Activated T-cell treated with anti-CD3 and anti-CD28 coated beads for 48 hours (primary cell): ENCODE results near the gene GPS1.

Experiments used
- DNase-seq: peaks from one replicate; pipeline ENCODE4 v3.0.0-alpha.2; 2020; ENCODE audit warnings: low read depth

The GPS1 gene

GRCh38 chr17:82051776-82052637, at the start of gene GPS1, which contains the start of gene RFNG:
TSS of gene GPS1 (plus strand) at chr17:82051898. CDS start at chr17:82051932, 34 bp downstream.
TSS of gene RFNG (minus strand) at chr17:82051811. CDS start at chr17:82051766, 45 bp downstream.
- DNase-seq = peak; percentile 85

GRCh38 chr17:82003411-82004381, 48.0 kb upstream of the GPS1 start:
- DNase-seq = no peak

DNA sequence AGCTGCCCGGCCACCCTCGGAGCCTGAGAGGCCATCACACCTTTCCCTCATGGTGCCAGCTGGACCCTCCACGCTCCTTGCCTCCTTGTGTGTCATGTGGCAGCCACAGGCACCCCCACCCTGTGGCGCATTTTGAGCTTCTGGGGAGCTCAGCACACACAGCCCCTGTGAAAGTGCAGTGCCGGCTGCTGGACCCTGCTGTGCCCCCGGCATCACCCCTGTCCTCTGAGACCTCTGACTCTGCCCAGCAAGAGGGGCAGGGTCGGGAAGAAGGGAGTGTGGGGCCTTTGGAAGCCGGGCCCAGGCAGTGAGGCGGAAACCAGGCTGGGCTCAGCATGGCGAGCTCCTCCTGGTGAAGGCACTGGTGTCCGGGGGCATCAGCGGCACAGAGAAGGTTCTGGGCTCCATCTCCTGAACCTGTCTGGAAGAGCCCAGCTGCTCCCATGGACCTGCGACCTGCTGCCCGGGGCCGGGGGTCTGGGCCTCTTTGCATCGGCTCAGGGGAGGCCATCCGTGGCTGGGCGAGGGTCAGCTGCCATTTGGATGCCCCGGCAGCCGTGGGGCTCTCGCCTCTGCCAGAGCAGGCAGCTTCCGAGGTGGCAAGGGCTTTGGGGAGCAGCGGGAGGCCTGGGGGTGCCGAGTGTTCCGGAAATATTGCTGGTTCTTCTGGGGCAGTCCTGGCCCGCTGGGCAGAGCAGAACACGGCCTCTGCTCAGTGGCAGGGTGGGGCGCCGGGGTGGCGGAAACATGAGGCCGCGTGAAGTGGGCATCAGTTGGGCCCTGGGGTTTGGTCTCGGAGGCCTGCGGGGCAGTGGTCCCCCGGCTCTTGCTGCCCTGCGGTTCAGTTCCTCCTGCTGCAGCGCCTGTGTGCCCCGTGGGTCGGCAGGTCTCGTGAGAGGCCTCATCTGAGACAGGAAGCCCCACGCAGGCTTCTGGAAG, 46.9 kb upstream of the GPS1 start:
- DNase-seq = no peak

GRCh38 chr17:82005701-82006348, 45.9 kb upstream of the GPS1 start:
- DNase-seq = no peak

DNA sequence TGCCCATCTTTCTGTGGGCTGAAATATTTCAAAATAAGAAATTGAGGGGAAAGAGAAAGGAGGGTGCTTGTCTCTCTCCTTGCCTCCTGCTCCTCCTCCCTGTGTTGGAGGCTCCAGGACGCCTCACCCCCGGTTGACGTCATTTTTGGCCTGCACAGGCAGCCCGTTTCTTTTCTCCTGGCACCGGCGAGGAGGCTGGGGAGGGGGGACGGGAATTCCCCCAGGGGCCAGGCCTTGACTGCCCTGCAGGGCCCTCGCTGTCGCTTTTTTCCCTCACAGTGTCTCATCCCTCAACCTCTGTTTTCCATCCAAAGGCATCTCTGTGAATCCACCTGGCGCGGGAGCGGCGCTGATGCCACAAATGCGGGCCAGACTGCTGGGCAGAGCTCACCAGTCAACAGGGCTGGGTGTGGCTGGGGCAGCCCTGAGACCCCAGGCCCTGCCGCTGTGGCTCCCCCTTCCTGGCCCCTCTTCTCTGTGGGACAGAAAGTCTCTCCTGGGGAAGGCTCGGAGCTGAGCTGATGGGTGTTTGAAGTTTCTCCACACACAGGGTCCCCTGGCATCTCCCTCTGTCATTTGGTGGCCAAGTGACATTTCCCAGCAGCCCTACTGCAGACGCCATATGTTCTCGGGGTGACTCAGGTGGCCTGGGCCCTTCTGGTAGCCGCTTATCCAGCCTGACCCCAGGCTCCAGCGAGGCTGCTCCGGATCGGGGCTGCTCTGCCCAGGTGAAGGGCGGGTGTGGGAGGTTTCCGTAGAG, 45.0 kb upstream of the GPS1 start:
- no peak for DNase-seq

- DNase-seq = no peak
These were observed 44.5 kb upstream of the GPS1 start for GRCh38 chr17:82007228-82007494.

DNA sequence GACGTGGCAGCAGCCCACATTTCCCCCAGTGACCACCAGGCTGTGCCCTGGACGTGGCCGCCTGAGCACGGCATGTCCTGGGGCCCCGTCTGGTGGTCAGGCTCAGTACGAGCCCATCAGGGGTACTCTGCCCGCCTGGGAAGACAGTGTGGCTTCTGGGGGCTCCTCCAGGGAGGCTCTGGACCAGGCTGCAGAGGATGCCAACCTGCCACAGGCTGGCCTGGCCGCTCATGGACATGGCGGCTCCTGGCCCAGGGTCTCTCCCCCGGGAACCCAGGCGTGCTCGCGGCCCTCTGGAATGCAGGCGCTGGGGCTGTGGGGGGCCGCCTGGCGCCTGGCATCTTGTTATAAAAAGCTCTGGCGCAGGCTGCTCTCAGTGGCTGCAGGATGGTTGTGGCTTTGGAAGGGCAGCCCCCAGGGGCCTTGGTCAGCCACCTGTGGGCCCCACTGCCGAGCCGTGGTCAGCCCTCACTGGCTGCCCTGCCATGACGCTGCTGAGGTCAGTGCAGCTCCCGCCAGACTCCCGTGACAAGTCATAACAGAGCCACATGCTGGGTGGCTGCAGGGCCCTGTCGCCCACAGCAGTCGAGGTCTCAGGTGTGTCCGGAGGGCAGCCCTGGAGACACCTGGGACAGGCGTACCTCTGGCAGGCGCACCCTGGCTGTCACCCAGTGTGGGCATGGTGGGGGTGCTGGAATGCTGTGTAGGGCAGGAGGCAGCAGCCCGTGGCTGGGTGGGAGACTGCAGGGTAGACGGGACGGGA, 44.0 kb upstream of the GPS1 start:
- DNase-seq = no peak

GRCh38 chr17:82008258-82008940, 43.3 kb upstream of the GPS1 start:
- no peak for DNase-seq

DNA sequence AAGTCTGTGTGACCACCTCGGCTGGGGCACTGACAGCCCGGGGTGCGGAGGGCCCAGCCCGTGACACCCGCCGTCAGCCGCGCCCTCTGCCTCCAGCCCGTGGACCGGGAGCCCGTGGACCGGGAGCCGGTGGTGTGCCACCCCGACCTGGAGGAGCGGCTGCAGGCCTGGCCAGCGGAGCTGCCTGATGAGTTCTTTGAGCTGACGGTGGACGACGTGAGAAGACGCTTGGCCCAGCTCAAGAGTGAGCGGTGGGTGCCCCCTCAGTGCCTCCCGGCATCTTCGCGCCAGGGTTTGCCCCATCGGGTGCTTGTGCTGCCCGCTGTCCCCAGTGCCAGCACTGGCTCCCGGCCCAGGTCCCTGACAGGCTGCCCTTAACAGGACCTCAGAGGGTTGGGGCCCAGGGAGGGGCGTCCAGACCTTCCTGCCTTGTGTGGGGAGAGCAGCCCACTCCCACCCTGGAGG, 42.7 kb upstream of the GPS1 start:
- no peak for DNase-seq

GRCh38 chr17:82009413-82009812, 42.3 kb upstream of the GPS1 start:
- no peak for DNase-seq

- DNase-seq = no peak
These were observed 40.8 kb upstream of the GPS1 start for GRCh38 chr17:82010575-82011525.

GRCh38 chr17:82011617-82012187, 40.0 kb upstream of the GPS1 start:
- DNase-seq = no peak

- DNase-seq = no peak
These were observed 39.4 kb upstream of the GPS1 start for GRCh38 chr17:82012261-82012639.

- no peak for DNase-seq
These were observed 38.9 kb upstream of the GPS1 start for GRCh38 chr17:82012640-82013295.

- DNase-seq = no peak
These were observed 38.4 kb upstream of the GPS1 start for GRCh38 chr17:82013341-82013740.

DNA sequence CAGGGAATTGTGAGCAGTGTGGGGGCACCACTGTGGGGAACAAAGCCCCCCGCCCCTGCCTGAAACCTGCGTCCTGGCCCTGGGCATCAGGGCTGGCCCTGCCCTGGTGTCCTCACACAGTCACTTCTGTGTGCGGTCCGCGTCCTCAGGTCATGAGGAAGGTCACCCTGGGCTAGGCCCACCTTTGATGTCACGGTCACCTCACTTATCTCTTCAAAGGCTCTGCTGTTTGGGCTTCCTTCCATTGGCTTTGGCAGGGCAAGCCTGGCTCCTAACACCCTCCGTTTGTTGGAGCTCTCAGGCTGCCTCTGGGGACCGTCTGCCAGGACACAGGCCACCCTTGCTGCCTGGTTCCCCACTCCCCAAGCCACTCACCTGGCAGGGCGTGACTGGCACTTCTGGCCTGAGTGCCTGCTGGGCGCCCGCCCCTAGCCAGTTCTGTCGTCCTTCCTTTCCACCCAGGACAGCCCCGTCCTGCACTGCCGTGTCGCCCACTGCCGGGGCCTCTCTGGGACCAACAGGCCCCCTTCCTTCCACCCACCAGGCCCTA, 37.9 kb upstream of the GPS1 start:
- no peak for DNase-seq

- DNase-seq = no peak
These were observed 37.3 kb upstream of the GPS1 start for GRCh38 chr17:82014432-82014831.
